T-helper 17 cell (primary cell): ENCODE measurements around the gene COA3. TPM values are rescaled to one million over a fixed set of nuclear protein-coding genes. Genes with fewer than 3 reads are reported as not detected.
A peak's percentile ranks its signal among the peaks of the same experiment; 100 is the strongest.

ENCODE experiments used
- ATAC-seq: fragments of 150-1000 bp; cut with Tn5 transposase; 2 replicates; pipeline ENCODE4 v1.10.0; 2021; ENCODE audit warnings: mild to moderate bottlenecking, moderate library complexity
- DNase-seq, 3 donors: peaks; one replicate each; pipeline versions ENCODE4 v3.0.0 to v3.0.0-alpha.2; 2020 to 2021
- H3K9me3 ChIP-seq: one replicate; pipeline ENCODE4 v1.7.0; 2013; ENCODE audit warnings: low read length, mild to moderate bottlenecking; ENCODE audit not compliant: control insufficient read depth, poor library complexity, severe bottlenecking
- H3K27ac Mint-ChIP-seq: one replicate; pipeline ENCODE4 v1.8.0; 2022; ENCODE audit warnings: mild to moderate bottlenecking, moderate library complexity, mixed read lengths
- H3K27me3 Mint-ChIP-seq: one replicate; pipeline ENCODE4 v1.8.0; 2022; ENCODE audit warnings: mixed read lengths
- H3K36me3 Mint-ChIP-seq: one replicate; pipeline ENCODE4 v1.8.0; 2022; ENCODE audit warnings: low read depth, mixed read lengths
- H3K4me1 Mint-ChIP-seq: one replicate; pipeline ENCODE4 v1.8.0; 2022; ENCODE audit warnings: mild to moderate bottlenecking, mixed read lengths
- H3K4me3 Mint-ChIP-seq: one replicate; pipeline ENCODE4 v1.8.0; 2022; ENCODE audit warnings: mild to moderate bottlenecking, moderate library complexity, mixed read lengths
- total RNA-seq, 4 donors: library from RNA in 2 of 4; stranded (reverse) in 2 of 4; gene quantifications; one replicate each; pipeline ENCODE4 v1.2.3 and lab custom pipeline; 2022 to 2026

The COA3 gene
- total RNA-seq (10 to 100 TPM; 10.1 to 15.2 TPM), total RNA-seq (lab: John Stamatoyannopoulos, UW) (6.3 to 21.7 reads per million in 2 donors)

GRCh38 chr17:42798383-42799380 lies at the start of gene COA3, which contains the start of gene CNTD1:
TSS of gene COA3 (minus strand) at chr17:42798704. CDS start at chr17:42798681, 23 bp downstream.
TSS of gene CNTD1 (plus strand) at chr17:42798861. CDS start at chr17:42799068, 207 bp downstream.
- peak within 1 kb of the TSS; percentile 90 for H3K4me3 Mint-ChIP-seq
- peaks cover 5% of the 10 kb centered on the region for H3K36me3 Mint-ChIP-seq
- peak; percentile 47 to 64 (median 53) for DNase-seq
- H3K27ac Mint-ChIP-seq: peak within 1 kb of the TSS; percentile 87
- H3K27me3 Mint-ChIP-seq: no peaks in the 10 kb centered on the region
- H3K4me1 Mint-ChIP-seq: peaks cover 31% of the 10 kb centered on the region
- no peaks in the 10 kb centered on the region for H3K9me3 ChIP-seq
- peak; percentile 100 for ATAC-seq

GRCh38 chr17:42848093-42848492 lies 49.6 kb upstream of the COA3 start:
- peaks cover 6% of the 10 kb centered on the region for H3K4me1 Mint-ChIP-seq
- H3K9me3 ChIP-seq: no peaks in the 10 kb centered on the region
- DNase-seq (no peak), ATAC-seq (no peak)
- H3K27ac Mint-ChIP-seq: no peak overlapping the region
- no peaks in the 10 kb centered on the region for H3K27me3 Mint-ChIP-seq
- H3K4me3 Mint-ChIP-seq: no peak overlapping the region
- H3K36me3 Mint-ChIP-seq: no peaks in the 10 kb centered on the region

- Mint-ChIP-seq H3K4me3 (no peak overlapping the region), H3K27me3 (no peaks in the 10 kb centered on the region), H3K4me1 (peaks cover 12% of the 10 kb centered on the region), H3K36me3 (peaks cover 5% of the 10 kb centered on the region), H3K27ac (peak overlapping the region; percentile 78)
- no peak for DNase-seq
- H3K9me3 ChIP-seq: no peaks in the 10 kb centered on the region
- ATAC-seq: peak; percentile 27
These were observed 48.2 kb upstream of the COA3 start for GRCh38 chr17:42846594-42847280.

GRCh38 chr17:42845918-42846593 lies 47.6 kb upstream of the COA3 start:
- Mint-ChIP-seq H3K4me1 (peaks cover 12% of the 10 kb centered on the region), H3K4me3 (no peak overlapping the region), H3K27ac (peak overlapping the region; percentile 78), H3K27me3 (no peaks in the 10 kb centered on the region), H3K36me3 (peaks cover 5% of the 10 kb centered on the region)
- no peaks in the 10 kb centered on the region for H3K9me3 ChIP-seq
- DNase-seq: no peak
- peak; percentile 36 for ATAC-seq

GRCh38 chr17:42845556-42845917 lies 47.0 kb upstream of the COA3 start:
- Mint-ChIP-seq H3K4me3 (no peak overlapping the region), H3K4me1 (peaks cover 11% of the 10 kb centered on the region), H3K36me3 (peaks cover 5% of the 10 kb centered on the region), H3K27me3 (no peaks in the 10 kb centered on the region), H3K27ac (no peak overlapping the region)
- ATAC-seq: no peak
- H3K9me3 ChIP-seq: no peaks in the 10 kb centered on the region
- no peak for DNase-seq

GRCh38 chr17:42844761-42845555 lies 46.5 kb upstream of the COA3 start:
- peaks cover 5% of the 10 kb centered on the region for H3K36me3 Mint-ChIP-seq
- H3K27me3 Mint-ChIP-seq: no peaks in the 10 kb centered on the region
- H3K27ac Mint-ChIP-seq: no peak overlapping the region

GRCh38 chr17:42844271-42844670 lies 45.8 kb upstream of the COA3 start, which contains the start of gene AOC2:
TSS of gene AOC2 (plus strand) at chr17:42844580. CDS start at chr17:42844627, 47 bp downstream.
- DNase-seq (no peak), ATAC-seq (no peak)
- no peaks in the 10 kb centered on the region for H3K9me3 ChIP-seq
- H3K27ac Mint-ChIP-seq: no peak within 1 kb of the TSS
- peaks cover 5% of the 10 kb centered on the region for H3K36me3 Mint-ChIP-seq
- peaks cover 11% of the 10 kb centered on the region for H3K4me1 Mint-ChIP-seq
- no peak within 1 kb of the TSS for H3K4me3 Mint-ChIP-seq
- H3K27me3 Mint-ChIP-seq: no peaks in the 10 kb centered on the region

More at GRCh38 chr17:42844761-42845555, 46.5 kb upstream of the COA3 start:
- H3K9me3 ChIP-seq: no peaks in the 10 kb centered on the region
- DNase-seq (no peak), ATAC-seq (no peak)
- H3K4me3 Mint-ChIP-seq: no peak overlapping the region
- peaks cover 11% of the 10 kb centered on the region for H3K4me1 Mint-ChIP-seq

- no peak for DNase-seq
- peaks cover 5% of the 10 kb centered on the region for H3K36me3 Mint-ChIP-seq
These were observed 44.9 kb upstream of the COA3 start for GRCh38 chr17:42843358-42843934.

GRCh38 chr17:42841975-42842685 lies 43.6 kb upstream of the COA3 start:
- ATAC-seq (no peak), DNase-seq (no peak)
- Mint-ChIP-seq H3K27me3 (no peaks in the 10 kb centered on the region), H3K36me3 (peaks cover 7% of the 10 kb centered on the region), H3K4me1 (peaks cover 13% of the 10 kb centered on the region), H3K4me3 (no peak overlapping the region), H3K27ac (no peak overlapping the region)
- no peaks in the 10 kb centered on the region for H3K9me3 ChIP-seq

More at GRCh38 chr17:42843358-42843934, 44.9 kb upstream of the COA3 start:
- Mint-ChIP-seq H3K27me3 (no peaks in the 10 kb centered on the region), H3K4me1 (peaks cover 11% of the 10 kb centered on the region), H3K4me3 (no peak overlapping the region), H3K27ac (no peak overlapping the region)
- peak; percentile 42 for ATAC-seq
- H3K9me3 ChIP-seq: no peaks in the 10 kb centered on the region

- ATAC-seq (no peak), DNase-seq (no peak)
- no peaks in the 10 kb centered on the region for H3K27me3 Mint-ChIP-seq
- H3K36me3 Mint-ChIP-seq: peaks cover 2% of the 10 kb centered on the region
- H3K4me1 Mint-ChIP-seq: peaks cover 21% of the 10 kb centered on the region
- no peaks in the 10 kb centered on the region for H3K9me3 ChIP-seq
- H3K4me3 Mint-ChIP-seq: no peak overlapping the region
- H3K27ac Mint-ChIP-seq: no peak overlapping the region
These were observed 37.2 kb upstream of the COA3 start for GRCh38 chr17:42835732-42836131.

- ATAC-seq (no peak), DNase-seq (no peak)
- Mint-ChIP-seq H3K4me3 (peak overlapping the region; percentile 95), H3K4me1 (peaks cover 29% of the 10 kb centered on the region), H3K27me3 (peaks cover 2% of the 10 kb centered on the region), H3K27ac (peak overlapping the region; percentile 99), H3K36me3 (peaks cover 7% of the 10 kb centered on the region)
- no peaks in the 10 kb centered on the region for H3K9me3 ChIP-seq
These were observed 35.4 kb upstream of the COA3 start for GRCh38 chr17:42833767-42834422.
